Liver (tissue), 9 donors: Measurements from ENCODE around the gene VTN. TPM values are rescaled to one million over a fixed set of nuclear protein-coding genes. Genes with fewer than 3 reads are reported as not detected.

Experiments
- DNase-seq: peaks from one replicate; pipeline ENCODE4 v3.0.0-alpha.2; 2017; ENCODE audit warnings: low spot score
- H3K27ac ChIP-seq, 2 donors: one replicate each; pipeline ENCODE4 v1.7.0; 2013; ENCODE audit warnings: inconsistent platforms in 2 of 2, low read length in 2 of 2, control low read depth in 1 of 2, low read depth in 1 of 2, mild to moderate bottlenecking in 1 of 2
- H3K27me3 ChIP-seq, 4 donors: one replicate each; pipeline versions ENCODE4 v1.6.1 to v1.7.0; 2013; ENCODE audit warnings: low read length in 3 of 4, inconsistent platforms in 1 of 4, mild to moderate bottlenecking in 1 of 4, moderate library complexity in 1 of 4; ENCODE audit not compliant: control insufficient read depth in 4 of 4, insufficient read depth in 4 of 4
- H3K36me3 ChIP-seq, 4 donors: one replicate each; pipeline versions ENCODE4 v1.6.1 to v1.7.0; 2013; ENCODE audit warnings: low read length in 3 of 4, mild to moderate bottlenecking in 3 of 4, low read depth in 1 of 4, moderate library complexity in 1 of 4; ENCODE audit not compliant: control insufficient read depth in 4 of 4, insufficient read depth in 3 of 4
- H3K4me1 ChIP-seq, 4 donors: one replicate each; pipeline versions ENCODE4 v1.6.1 to v1.7.0; 2013; ENCODE audit warnings: low read length in 3 of 4, mild to moderate bottlenecking in 3 of 4, moderate library complexity in 1 of 4; ENCODE audit not compliant: control insufficient read depth in 4 of 4, insufficient read depth in 4 of 4
- H3K4me3 ChIP-seq, 3 donors: one replicate each; pipeline versions ENCODE4 v1.6.1 to v1.7.0; 2013; ENCODE audit warnings: low read length in 3 of 3, control low read depth in 1 of 3, low read depth in 1 of 3, mild to moderate bottlenecking in 1 of 3
- H3K9ac ChIP-seq, 2 donors: one replicate each; pipeline ENCODE4 v1.7.0; 2013; ENCODE audit warnings: low read length in 2 of 2, mild to moderate bottlenecking in 2 of 2, moderate library complexity in 2 of 2, control low read depth in 1 of 2, low read depth in 1 of 2
- H3K9me3 ChIP-seq, 4 donors: one replicate each; pipeline versions ENCODE4 v1.6.1 to v1.7.0; 2013; ENCODE audit warnings: low read length in 3 of 4; ENCODE audit not compliant: control insufficient read depth in 4 of 4
- ATF3 ChIP-seq: IDR thresholded peaks from 2 replicates; pipeline ENCODE4 v1.6.1; 2016; ENCODE audit warnings: antibody characterized with exemption
- CTCF ChIP-seq: fragments of 150-350 bp; IDR thresholded peaks from 2 replicates; pipeline ENCODE4 v1.5.1; 2017; ENCODE audit warnings: improper control_type of control experiment, low read depth, low read length; ENCODE audit not compliant: missing input control
- EGR1 ChIP-seq, 2 donors: IDR thresholded peaks; 2 replicates each; pipeline ENCODE4 v1.6.1; 2016 to 2018; ENCODE audit warnings: antibody characterized with exemption in 2 of 2, low read depth in 2 of 2
- FOXA1 ChIP-seq: IDR thresholded peaks from 2 replicates; pipeline ENCODE4 v1.6.1; 2016; ENCODE audit warnings: antibody characterized with exemption
- FOXA2 ChIP-seq: IDR thresholded peaks from 2 replicates; pipeline ENCODE4 v1.6.1; 2016; ENCODE audit warnings: antibody characterized with exemption
- GABPA ChIP-seq, 2 donors: IDR thresholded peaks in 1 of 2; conservative IDR thresholded peaks in 1 of 2; 2 replicates each; pipeline ENCODE4 v1.6.1; 2016; ENCODE audit warnings: antibody characterized with exemption in 2 of 2, mild to moderate bottlenecking in 1 of 2, moderate library complexity in 1 of 2
- HNF4A ChIP-seq, 2 donors: conservative IDR thresholded peaks; 2 replicates each; pipeline ENCODE4 v1.6.1; 2016; ENCODE audit warnings: antibody characterized with exemption in 2 of 2, mild to moderate bottlenecking in 2 of 2
- HNF4G ChIP-seq: IDR thresholded peaks from 2 replicates; pipeline ENCODE4 v1.6.1; 2016; ENCODE audit warnings: antibody characterized with exemption
- JUND ChIP-seq, 2 donors: IDR thresholded peaks; 2 replicates each; pipeline ENCODE4 v1.6.1; 2016; ENCODE audit warnings: antibody characterized with exemption in 2 of 2
- NR2F2 ChIP-seq: IDR thresholded peaks from 2 replicates; pipeline ENCODE4 v1.6.1; 2016; ENCODE audit warnings: antibody characterized with exemption
- RAD21 ChIP-seq, 2 donors: IDR thresholded peaks; 2 replicates each; pipeline ENCODE4 v1.6.1; 2016; ENCODE audit warnings: antibody characterized with exemption in 2 of 2, mild to moderate bottlenecking in 2 of 2
- RXRA ChIP-seq, 2 donors: IDR thresholded peaks; 2 replicates each; pipeline ENCODE4 v1.6.1; 2017 to 2018; ENCODE audit warnings: antibody characterized with exemption in 2 of 2, mild to moderate bottlenecking in 1 of 2
- SP1 ChIP-seq: IDR thresholded peaks from 2 replicates; pipeline ENCODE4 v1.6.1; 2018; ENCODE audit warnings: antibody characterized with exemption, mild to moderate bottlenecking
- TAF1 ChIP-seq: conservative IDR thresholded peaks from 2 replicates; pipeline ENCODE4 v1.6.1; 2016; ENCODE audit warnings: antibody characterized with exemption, mild to moderate bottlenecking
- YY1 ChIP-seq: IDR thresholded peaks from 2 replicates; pipeline ENCODE4 v1.6.1; 2016; ENCODE audit warnings: antibody characterized with exemption, mild to moderate bottlenecking
- WGBS: extraction: QIAGEN DNeasy Blood & Tissue Kit; methylation state at CpG from one replicate; pipeline ENCODE4 v1.1.7; 2013; 5-methylcytosine and 5-hydroxymethylcytosine counted together
- polyA plus RNA-seq, 2 donors: library from polyadenylated mRNA; stranded (reverse) in 1 of 2; unstranded in 1 of 2; fragments of 200-250 nt in 1 of 2; fragments of >200 nt in 1 of 2; fragmentation: Nextera tagmentation in 1 of 2; extraction: Ambion mirVana in 1 of 2; gene quantifications; one replicate each; pipeline versions ENCODE4 v1.2.1 to v1.2.3, GENCODE V29; 2013 to 2015
- total RNA-seq, 2 donors: library from RNA; depleted of rRNA; stranded (reverse); fragments of >200 nt; gene quantifications; one replicate each; pipeline ENCODE4 v1.2.3, GENCODE V29; 2014
- TF ChIP-seq, protein P1 (sequence below): IDR thresholded peaks from 2 replicates; pipeline ENCODE4 v1.6.1; 2016; ENCODE audit warnings: antibody characterized with exemption
- TF ChIP-seq, protein P2 (sequence below): IDR thresholded peaks from 2 replicates; pipeline ENCODE4 v1.6.1; 2016; ENCODE audit warnings: antibody characterized with exemption
- TF ChIP-seq, protein P3 (sequence below): IDR thresholded peaks from 2 replicates; pipeline ENCODE4 v1.6.1; 2016; ENCODE audit warnings: antibody characterized with exemption, mild to moderate bottlenecking
- donor health status: healthy.
- donor health status: healthy.
- donor health status: healthy.
- donor health status: healthy.
- donor health status: healthy.

VTN gene
- total and polyA plus RNA-seq, 4 donors = 1,668 to 4,059 (median 3,520) TPM

DNA sequence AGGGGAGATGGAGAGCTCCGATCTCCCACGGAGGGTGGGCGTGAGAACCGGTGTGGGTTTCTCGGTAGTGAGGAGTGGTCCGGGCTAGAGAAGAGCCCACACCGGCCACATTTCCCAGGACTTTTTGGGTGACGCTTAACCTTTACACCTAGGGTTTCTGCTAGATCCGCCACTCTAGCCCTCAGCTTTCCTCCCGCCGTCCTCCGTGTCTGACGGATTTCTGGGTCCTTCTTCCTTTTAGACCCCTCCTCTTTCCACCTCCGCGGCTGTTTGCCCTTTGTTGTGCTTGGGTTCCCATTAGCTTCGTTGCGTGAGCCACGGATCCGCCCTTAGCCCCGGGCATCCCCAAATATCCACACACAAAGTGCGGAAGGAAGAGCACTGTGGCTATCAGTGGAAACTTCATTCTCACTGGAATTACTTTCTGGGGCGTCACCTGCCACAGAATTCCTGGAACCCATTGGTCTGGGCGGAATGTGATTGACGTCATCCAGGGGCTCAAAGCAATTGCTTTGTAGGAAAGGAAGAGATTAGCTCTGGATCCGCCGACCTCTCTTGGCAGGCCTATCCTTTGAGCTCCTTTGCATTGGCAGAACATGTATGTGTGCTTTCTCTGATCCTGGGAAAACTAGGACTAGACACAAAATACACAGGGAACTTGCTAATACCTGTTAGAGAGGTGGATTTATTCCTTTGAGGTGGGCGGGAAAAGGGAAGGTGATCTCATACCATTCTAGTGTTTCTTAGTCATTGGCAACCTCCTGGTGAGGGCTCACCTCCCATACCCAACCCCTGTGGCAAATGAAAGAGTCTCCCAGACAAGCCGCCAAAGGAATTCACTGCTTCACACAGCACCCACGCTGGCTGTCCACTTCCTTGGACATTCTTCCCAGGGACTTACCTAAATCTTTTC is 33.9 kb downstream of the VTN start (continued):
- no peak for TF ChIP-seq EGR1 (IDR thresholded peaks at IDR 0.05; ENCODE audit: low read depth in 2 of 2)

DNA sequence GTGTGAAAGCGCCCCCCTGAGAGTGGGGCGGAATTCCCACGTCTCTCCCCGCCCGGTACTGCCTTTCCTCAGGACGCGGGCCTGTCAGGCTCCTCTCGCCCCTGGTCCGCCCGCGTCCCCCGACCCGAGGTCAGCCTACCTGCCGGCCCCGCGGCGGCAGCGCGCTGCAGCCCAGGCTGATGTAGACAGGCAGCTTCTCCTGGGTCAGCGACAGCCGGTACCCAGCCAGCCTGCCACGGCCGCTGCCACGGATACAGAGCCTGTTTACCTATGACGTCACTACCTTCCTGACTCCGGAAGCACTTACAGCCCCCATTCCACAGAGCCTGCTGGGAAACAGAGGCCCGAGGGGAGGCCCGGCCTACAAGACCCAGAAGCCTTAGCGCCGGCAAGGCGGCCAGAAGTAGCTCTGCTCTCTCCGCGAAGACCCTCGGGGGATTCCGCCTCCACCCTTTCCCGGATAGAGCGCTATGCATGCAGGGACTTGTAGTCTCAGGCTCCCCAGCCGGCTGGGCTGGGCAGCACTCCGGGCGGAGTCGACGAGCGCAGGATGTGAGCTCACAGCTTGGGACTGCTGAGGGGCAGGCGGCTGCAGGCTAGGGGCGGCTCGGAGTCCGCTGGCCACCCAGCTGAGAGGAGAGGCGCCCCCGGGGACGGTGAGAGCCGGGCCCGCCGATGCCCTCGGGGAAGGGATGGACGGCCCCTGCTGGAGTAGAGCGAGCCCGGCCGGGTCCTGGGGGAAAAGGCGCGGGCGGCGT is 34.7 kb downstream of the VTN start, which contains the start of the genes IFT20 and TNFAIP1:
Gene IFT20 (minus strand): TSS at position 272 of the 758 bp plus-strand sequence. CDS start 3,487 bp downstream, outside the sequence.
Gene TNFAIP1 (plus strand): TSS at position 561 of the 758 bp plus-strand sequence. CDS start 3,761 bp downstream, outside the sequence.
- no peak for TF ChIP-seq HNF4G
- peak; percentile 34 to 42 for TF ChIP-seq RAD21 (IDR thresholded peaks at IDR 0.05)
- TF ChIP-seq, protein P1, sequence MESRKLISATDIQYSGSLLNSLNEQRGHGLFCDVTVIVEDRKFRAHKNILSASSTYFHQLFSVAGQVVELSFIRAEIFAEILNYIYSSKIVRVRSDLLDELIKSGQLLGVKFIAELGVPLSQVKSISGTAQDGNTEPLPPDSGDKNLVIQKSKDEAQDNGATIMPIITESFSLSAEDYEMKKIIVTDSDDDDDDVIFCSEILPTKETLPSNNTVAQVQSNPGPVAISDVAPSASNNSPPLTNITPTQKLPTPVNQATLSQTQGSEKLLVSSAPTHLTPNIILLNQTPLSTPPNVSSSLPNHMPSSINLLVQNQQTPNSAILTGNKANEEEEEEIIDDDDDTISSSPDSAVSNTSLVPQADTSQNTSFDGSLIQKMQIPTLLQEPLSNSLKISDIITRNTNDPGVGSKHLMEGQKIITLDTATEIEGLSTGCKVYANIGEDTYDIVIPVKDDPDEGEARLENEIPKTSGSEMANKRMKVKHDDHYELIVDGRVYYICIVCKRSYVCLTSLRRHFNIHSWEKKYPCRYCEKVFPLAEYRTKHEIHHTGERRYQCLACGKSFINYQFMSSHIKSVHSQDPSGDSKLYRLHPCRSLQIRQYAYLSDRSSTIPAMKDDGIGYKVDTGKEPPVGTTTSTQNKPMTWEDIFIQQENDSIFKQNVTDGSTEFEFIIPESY = peak; percentile 94
- TF ChIP-seq GABPA (IDR thresholded peaks at IDR 0.05 in 1 of 2, conservative IDR thresholded peaks at IDR 0.05 in 1 of 2) = peak; percentile 88 to 98
- TF ChIP-seq EGR1 (IDR thresholded peaks at IDR 0.05; ENCODE audit: low read depth in 2 of 2) = peak; percentile 13 to 60
- TF ChIP-seq FOXA2 = peak; percentile 92
- TF ChIP-seq HNF4A (conservative IDR thresholded peaks at IDR 0.05) = peak; percentile 43 to 49
- TF ChIP-seq ATF3 = peak; percentile 43
- TF ChIP-seq SP1 = peak; percentile 87
- peak; percentile 56 to 59 for TF ChIP-seq RXRA (IDR thresholded peaks at IDR 0.05)
- peak; percentile 41 for TF ChIP-seq NR2F2
- TF ChIP-seq TAF1 = peak; percentile 55
- peak; percentile 92 for TF ChIP-seq YY1
- TF ChIP-seq, protein P2, sequence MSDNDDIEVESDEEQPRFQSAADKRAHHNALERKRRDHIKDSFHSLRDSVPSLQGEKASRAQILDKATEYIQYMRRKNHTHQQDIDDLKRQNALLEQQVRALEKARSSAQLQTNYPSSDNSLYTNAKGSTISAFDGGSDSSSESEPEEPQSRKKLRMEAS = peak; percentile 74
- TF ChIP-seq CTCF = no peak
- TF ChIP-seq JUND (IDR thresholded peaks at IDR 0.05) = peak; percentile 87 to 90
- TF ChIP-seq FOXA1 = peak; percentile 94
- TF ChIP-seq, protein P3, sequence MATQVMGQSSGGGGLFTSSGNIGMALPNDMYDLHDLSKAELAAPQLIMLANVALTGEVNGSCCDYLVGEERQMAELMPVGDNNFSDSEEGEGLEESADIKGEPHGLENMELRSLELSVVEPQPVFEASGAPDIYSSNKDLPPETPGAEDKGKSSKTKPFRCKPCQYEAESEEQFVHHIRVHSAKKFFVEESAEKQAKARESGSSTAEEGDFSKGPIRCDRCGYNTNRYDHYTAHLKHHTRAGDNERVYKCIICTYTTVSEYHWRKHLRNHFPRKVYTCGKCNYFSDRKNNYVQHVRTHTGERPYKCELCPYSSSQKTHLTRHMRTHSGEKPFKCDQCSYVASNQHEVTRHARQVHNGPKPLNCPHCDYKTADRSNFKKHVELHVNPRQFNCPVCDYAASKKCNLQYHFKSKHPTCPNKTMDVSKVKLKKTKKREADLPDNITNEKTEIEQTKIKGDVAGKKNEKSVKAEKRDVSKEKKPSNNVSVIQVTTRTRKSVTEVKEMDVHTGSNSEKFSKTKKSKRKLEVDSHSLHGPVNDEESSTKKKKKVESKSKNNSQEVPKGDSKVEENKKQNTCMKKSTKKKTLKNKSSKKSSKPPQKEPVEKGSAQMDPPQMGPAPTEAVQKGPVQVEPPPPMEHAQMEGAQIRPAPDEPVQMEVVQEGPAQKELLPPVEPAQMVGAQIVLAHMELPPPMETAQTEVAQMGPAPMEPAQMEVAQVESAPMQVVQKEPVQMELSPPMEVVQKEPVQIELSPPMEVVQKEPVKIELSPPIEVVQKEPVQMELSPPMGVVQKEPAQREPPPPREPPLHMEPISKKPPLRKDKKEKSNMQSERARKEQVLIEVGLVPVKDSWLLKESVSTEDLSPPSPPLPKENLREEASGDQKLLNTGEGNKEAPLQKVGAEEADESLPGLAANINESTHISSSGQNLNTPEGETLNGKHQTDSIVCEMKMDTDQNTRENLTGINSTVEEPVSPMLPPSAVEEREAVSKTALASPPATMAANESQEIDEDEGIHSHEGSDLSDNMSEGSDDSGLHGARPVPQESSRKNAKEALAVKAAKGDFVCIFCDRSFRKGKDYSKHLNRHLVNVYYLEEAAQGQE = peak; percentile 84
- Histone ChIP-seq H3K4me3 (peak within 1 kb of the TSS; percentile 85 to 93 (median 91)), H3K9ac (peak within 1 kb of the TSS; percentile 87 to 89), H3K27ac (peak within 1 kb of the TSS; percentile 93 to 96), H3K36me3 (peaks cover 1 to 23% (median 8%) of the 10 kb centered on the region in 4 donors), H3K4me1 (peaks cover 4 to 39% (median 36%) of the 10 kb centered on the region in 4 donors), H3K9me3 (no peaks in the 10 kb centered on the region), H3K27me3 (no peaks in the 10 kb centered on the region)
- peak; percentile 94 for DNase-seq
- WGBS = under 1% methylated on average over 62 of the region's 62 CpGs
